Common myeloid progenitor, CD34-positive (primary cell): ENCODE results near the gene EFTUD2.

Source experiments
- CTCF ChIA-PET: fragments of 350-600 bp; sonication (Branson Sonifier 250); formaldehyde crosslinking; loops from one replicate; lab custom pipeline; 2021; ENCODE audit warnings: antibody characterized with exemption; lab: Charles Lee
- POLR2A ChIA-PET: fragments of 350-600 bp; sonication (Branson Sonifier 250); formaldehyde crosslinking; loops from one replicate; lab custom pipeline; 2021; ENCODE audit warnings: antibody characterized with exemption; lab: Charles Lee
- DNase-seq, 3 donors: peaks; one replicate each; pipeline versions ENCODE4 v3.0.0 to v3.0.0-alpha.2; 2013
- H3K27ac ChIP-seq, 2 experiments: 1 replicate in 1 of 2; 2 replicates in 1 of 2; pipeline ENCODE4 v1.7.0; 2013; ENCODE audit warnings: inconsistent platforms in 2 of 2, low read length in 2 of 2, mild to moderate bottlenecking in 2 of 2, low read depth in 1 of 2, moderate library complexity in 1 of 2; ENCODE audit not compliant: severe bottlenecking in 2 of 2, insufficient read depth in 1 of 2, poor library complexity in 1 of 2
- H3K27me3 ChIP-seq, 5 experiments: replicated peaks in 2 of 5; 1 replicate in 3 of 5; 2 replicates in 2 of 5; pipeline versions ENCODE4 v1.6.1 to v1.7.0; 2013; ENCODE audit warnings: low read length in 4 of 5, mild to moderate bottlenecking in 2 of 5, moderate library complexity in 2 of 5, inconsistent platforms in 1 of 5; ENCODE audit not compliant: insufficient read depth in 5 of 5, control insufficient read depth in 4 of 5
- H3K36me3 ChIP-seq, 4 experiments: 1 replicate in 2 of 4; 2 replicates in 2 of 4; pipeline versions ENCODE4 v1.6.1 to v1.7.0; 2013; ENCODE audit warnings: low read length in 3 of 4, control low read depth in 1 of 4, mild to moderate bottlenecking in 1 of 4; ENCODE audit not compliant: control insufficient read depth in 4 of 4, insufficient read depth in 4 of 4
- H3K4me1 ChIP-seq, 4 experiments: 1 replicate in 3 of 4; 2 replicates in 1 of 4; pipeline versions ENCODE4 v1.6.1 to v1.7.1; 2013; ENCODE audit warnings: low read length in 3 of 4, mild to moderate bottlenecking in 3 of 4, control low read depth in 1 of 4, inconsistent platforms in 1 of 4, moderate library complexity in 1 of 4; ENCODE audit not compliant: control insufficient read depth in 4 of 4, insufficient read depth in 4 of 4; ENCODE audit errors: control extremely low read depth in 1 of 4
- H3K4me3 ChIP-seq, 7 experiments: 1 replicate in 4 of 7; 2 replicates in 3 of 7; pipeline versions ENCODE4 v1.5.1 to v1.7.0; 2013; ENCODE audit warnings: mild to moderate bottlenecking in 7 of 7, low read length in 6 of 7, moderate library complexity in 6 of 7, inconsistent platforms in 2 of 7, low read depth in 2 of 7, control low read depth in 1 of 7; ENCODE audit not compliant: insufficient read depth in 4 of 7, control insufficient read depth in 1 of 7; ENCODE audit errors: extremely low read depth in 1 of 7
- H3K9me3 ChIP-seq, 5 experiments: 1 replicate in 4 of 5; 2 replicates in 1 of 5; pipeline versions ENCODE4 v1.6.1 to v1.7.1; 2013; ENCODE audit warnings: low read length in 4 of 5, mild to moderate bottlenecking in 2 of 5, inconsistent platforms in 1 of 5, low read depth in 1 of 5, moderate library complexity in 1 of 5; ENCODE audit not compliant: control insufficient read depth in 4 of 5, insufficient read depth in 2 of 5; ENCODE audit errors: control extremely low read depth in 1 of 5
- WGBS: methylation state at CpG from one replicate; pipeline ENCODE4 v1.1.5; 2013; ENCODE audit not compliant: insufficient coverage; 5-methylcytosine and 5-hydroxymethylcytosine counted together

The EFTUD2 gene

GRCh38 chr17:44920565-44920940 lies 21.3 kb upstream of the EFTUD2 start:
- ChIA-PET CTCF (interaction anchor here (0.7 to 13.3 kb wide), 29 partner anchors 10 to 199 kb away, joined by 3 to 162 read pairs (median 4); a partner anchor contains a TSS), POLR2A (interaction anchor here (1.6 kb wide), 1 partner anchor 100 kb away, joined by 5 read pairs; no protein-coding TSS in a partner anchor)
- H3K27ac ChIP-seq, result no peak overlapping the region
- H3K9me3 ChIP-seq, result no peaks in the 10 kb centered on the region
- WGBS, result 92% methylated on average over 5 of the region's 7 CpGs
- peaks cover 0 to 22% (median 10%) of the 10 kb centered on the region in 5 experiments for H3K27me3 ChIP-seq
- DNase-seq, result no peak
- H3K4me1 ChIP-seq, result no peaks in the 10 kb centered on the region
- H3K36me3 ChIP-seq, result no peaks in the 10 kb centered on the region
- no peak overlapping the region for H3K4me3 ChIP-seq

- peak; percentile 71 to 86 (median 81) for DNase-seq
- no peak overlapping the region for H3K27ac ChIP-seq
- no peaks in the 10 kb centered on the region for H3K4me1 ChIP-seq
- ChIA-PET CTCF (interaction anchor here (0.7 to 13.3 kb wide), 31 partner anchors 9 to 200 kb away, joined by 3 to 162 read pairs (median 4); a partner anchor contains a TSS), POLR2A (interaction anchor here (0.6 to 1.6 kb wide), 2 partner anchors 101 to 103 kb away, joined by 3 to 5 read pairs; no protein-coding TSS in a partner anchor)
- H3K4me3 ChIP-seq, result no peak overlapping the region
- WGBS, result 28% methylated on average over 8 of the region's 9 CpGs
- H3K9me3 ChIP-seq, result no peaks in the 10 kb centered on the region
- H3K36me3 ChIP-seq, result no peaks in the 10 kb centered on the region
- peaks cover 0 to 27% (median 10%) of the 10 kb centered on the region in 5 experiments for H3K27me3 ChIP-seq
Measured at GRCh38 chr17:44919885-44920564, 20.8 kb upstream of the EFTUD2 start.

GRCh38 chr17:44919411-44919810 lies 20.2 kb upstream of the EFTUD2 start:
- POLR2A ChIA-PET, result interaction anchor here (0.6 kb wide), 1 partner anchor 103 kb away, joined by 3 read pairs; no protein-coding TSS in a partner anchor
- DNase-seq, result no peak
- CTCF ChIA-PET, result interaction anchor here (0.7 to 13.3 kb wide), 17 partner anchors 9 to 179 kb away, joined by 3 to 162 read pairs (median 4); a partner anchor contains a TSS
- 88% methylated on average over 2 of the region's 2 CpGs for WGBS
- no peaks in the 10 kb centered on the region for H3K9me3 ChIP-seq
- H3K4me1 ChIP-seq, result no peaks in the 10 kb centered on the region
- peaks cover 0 to 28% (median 10%) of the 10 kb centered on the region in 5 experiments for H3K27me3 ChIP-seq
- no peak overlapping the region for H3K27ac ChIP-seq
- no peaks in the 10 kb centered on the region for H3K36me3 ChIP-seq
- H3K4me3 ChIP-seq, result no peak overlapping the region

GRCh38 chr17:44918006-44918405 lies 18.8 kb upstream of the EFTUD2 start:
- DNase-seq, result no peak
- WGBS, result 100% methylated on average over 1 of the region's 2 CpGs
- ChIA-PET POLR2A (no interaction called here), CTCF (interaction anchor here (0.7 to 13.3 kb wide), 9 partner anchors 9 to 181 kb away, joined by 3 to 162 read pairs (median 6); no protein-coding TSS in a partner anchor)
- H3K4me3 ChIP-seq, result no peak overlapping the region
- no peaks in the 10 kb centered on the region for H3K4me1 ChIP-seq
- H3K36me3 ChIP-seq, result no peaks in the 10 kb centered on the region
- peaks cover 0 to 36% (median 17%) of the 10 kb centered on the region in 5 experiments for H3K27me3 ChIP-seq
- H3K9me3 ChIP-seq, result no peaks in the 10 kb centered on the region
- H3K27ac ChIP-seq, result no peak overlapping the region

- Histone ChIP-seq H3K9me3 (no peaks in the 10 kb centered on the region), H3K27me3 (peaks cover 0 to 42% (median 20%) of the 10 kb centered on the region in 5 experiments), H3K4me3 (no peak overlapping the region), H3K36me3 (no peaks in the 10 kb centered on the region), H3K4me1 (no peaks in the 10 kb centered on the region), H3K27ac (no peak overlapping the region)
- no peak for DNase-seq
- CTCF ChIA-PET, result interaction anchor here (1.1 to 13.3 kb wide), 7 partner anchors 8 to 181 kb away, joined by 3 to 162 read pairs (median 6); no protein-coding TSS in a partner anchor
- POLR2A ChIA-PET, result no interaction called here
- WGBS, result 97% methylated on average over 6 of the region's 6 CpGs
Measured at GRCh38 chr17:44917456-44917855, 18.2 kb upstream of the EFTUD2 start.

GRCh38 chr17:44916781-44917241 lies 17.6 kb upstream of the EFTUD2 start:
- ChIA-PET POLR2A (no interaction called here), CTCF (interaction anchor here (2.2 to 13.3 kb wide), 3 partner anchors 16 to 182 kb away, joined by 6 to 162 read pairs (median 26); no protein-coding TSS in a partner anchor)
- 92% methylated on average over 7 of the region's 10 CpGs for WGBS
- Histone ChIP-seq H3K4me3 (no peak overlapping the region), H3K36me3 (no peaks in the 10 kb centered on the region), H3K4me1 (peaks cover 0 to under 1% (median 0%) of the 10 kb centered on the region in 4 experiments), H3K27ac (no peak overlapping the region), H3K27me3 (peaks cover 0 to 42% (median 25%) of the 10 kb centered on the region in 5 experiments), H3K9me3 (no peaks in the 10 kb centered on the region)
- no peak for DNase-seq
